Gastroesophageal sphincter (tissue), 2 donors: ENCODE data around the gene CHRNA3.

Experiments used
- EP300 ChIP-seq: sonication (generic); formaldehyde crosslinking; IDR thresholded peaks from one replicate; pipeline ENCODE4 v1.6.1; 2017; ENCODE audit warnings: antibody characterized with exemption, mild to moderate bottlenecking
- POLR2A ChIP-seq, 2 donors: fragments of 450-650 bp; IDR thresholded peaks; one replicate each; pipeline ENCODE4 v1.6.1; 2017; ENCODE audit warnings: antibody characterized with exemption in 2 of 2, mild to moderate bottlenecking in 2 of 2, moderate library complexity in 1 of 2

- TF ChIP-seq POLR2A (IDR thresholded peaks at IDR 0.05) = no peak
- no peak for TF ChIP-seq EP300
These were observed 8.4 kb upstream of the CHRNA3 start for GRCh38 chr15:78629031-78629715.
